ENCODE measurements around the gene PPT2. TPM values are rescaled to one million over a fixed set of nuclear protein-coding genes. Genes with fewer than 3 reads are reported as not detected.
"Not testable (repeated sequence)": the region's sequence is repeated elsewhere in the genome, so short reads cannot be mapped to it uniquely, and the experiment has no call there.

PPT2 gene
- polyA plus RNA-seq, 12 donors: 23.9 to 57.7 (median 32.6) TPM; not detected in 1

GRCh38 chr6:32203426-32204267 lies 49.7 kb downstream of the PPT2 start:
- no peak for DNase-seq

- no peak for DNase-seq
Measured at GRCh38 chr6:32204268-32204715, 50.4 kb downstream of the PPT2 start.

GRCh38 chr6:32208996-32209395 lies 55.1 kb downstream of the PPT2 start:
- DNase-seq: no peak

- DNase-seq: no peak
Measured at GRCh38 chr6:32210191-32210601, 56.3 kb downstream of the PPT2 start.

GRCh38 chr6:32211432-32211831 lies 57.5 kb downstream of the PPT2 start:
- not testable (repeated sequence) for DNase-seq

GRCh38 chr6:32212076-32212760 lies 58.3 kb downstream of the PPT2 start:
- no peak for DNase-seq

Other genes starting within 250 kb of the PPT2 start
- gene C2, start 226.4 kb upstream of the PPT2 start, polyA plus RNA-seq (ENCODE audit: insufficient read length in 12 of 12): 10 to 100 TPM in 1 of 12 donors, 1 to 10 TPM in 10, not detected in 1; 4.3 to 21.2 (median 6.9) TPM
- 1 to 10 TPM in 9 of 12 donors, under 1 TPM in 1, not detected in 2; 0.97 to 5.8 (median 1.6) TPM for gene CFB, start 208.0 kb upstream of the PPT2 start, polyA plus RNA-seq (ENCODE audit: insufficient read length in 12 of 12)
- gene NELFE, start 195.2 kb upstream of the PPT2 start, polyA plus RNA-seq (ENCODE audit: insufficient read length in 12 of 12): 10 to 100 TPM in 11 of 12 donors, not detected in 1; 54.1 to 83.6 (median 59.8) TPM
- 10 to 100 TPM in 11 of 12 donors, not detected in 1; 15.5 to 39.5 (median 28.6) TPM for gene SKIC2, start 195.0 kb upstream of the PPT2 start, polyA plus RNA-seq (ENCODE audit: insufficient read length in 12 of 12)
- gene DXO, start 182.0 kb upstream of the PPT2 start, polyA plus RNA-seq (ENCODE audit: insufficient read length in 12 of 12): 10 to 100 TPM in 11 of 12 donors, not detected in 1; 10.8 to 28.9 (median 16.1) TPM
- gene C4A, start 172.1 kb upstream of the PPT2 start, polyA plus RNA-seq (ENCODE audit: insufficient read length in 12 of 12): 10 to 100 TPM in 5 of 12 donors, 1 to 10 TPM in 5, not detected in 2; 4.4 to 20.3 (median 10.1) TPM
- 10 to 100 TPM in 8 of 12 donors, 1 to 10 TPM in 3, not detected in 1; 7.2 to 23.8 (median 12.3) TPM for gene C4B, start 139.3 kb upstream of the PPT2 start, polyA plus RNA-seq (ENCODE audit: insufficient read length in 12 of 12)
- gene CYP21A2, start 115.7 kb upstream of the PPT2 start, polyA plus RNA-seq (ENCODE audit: insufficient read length in 12 of 12): 1 to 10 TPM in 3 of 12 donors, under 1 TPM in 7, not detected in 2; 0.21 to 1.1 (median 0.50) TPM
- 100 to 1,000 TPM in 8 of 12 donors, 10 to 100 TPM in 3, not detected in 1; 76.2 to 208 (median 119) TPM for gene TNXB, start 44.8 kb upstream of the PPT2 start, polyA plus RNA-seq (ENCODE audit: insufficient read length in 12 of 12)
- gene ATF6B, start 25.9 kb upstream of the PPT2 start, polyA plus RNA-seq (ENCODE audit: insufficient read length in 12 of 12): 10 to 100 TPM in 11 of 12 donors, not detected in 1; 37.2 to 87.1 (median 43.5) TPM
- gene FKBPL, start 23.9 kb upstream of the PPT2 start, polyA plus RNA-seq (ENCODE audit: insufficient read length in 12 of 12): 1 to 10 TPM in 10 of 12 donors, not detected in 2; 2.8 to 5.6 (median 4.1) TPM
- gene PRRT1, start 2.2 kb upstream of the PPT2 start, polyA plus RNA-seq (ENCODE audit: insufficient read length in 12 of 12): 1 to 10 TPM in 9 of 12 donors, under 1 TPM in 1, not detected in 2; 0.86 to 5.9 (median 1.3) TPM
- gene EGFL8, start 10.5 kb downstream of the PPT2 start, polyA plus RNA-seq (ENCODE audit: insufficient read length in 12 of 12): 10 to 100 TPM in 11 of 12 donors, not detected in 1; 21.2 to 54.7 (median 27.8) TPM
- 10 to 100 TPM in 11 of 12 donors, not detected in 1; 49.5 to 72.1 (median 60.7) TPM for gene AGPAT1, start 21.9 kb downstream of the PPT2 start, polyA plus RNA-seq (ENCODE audit: insufficient read length in 12 of 12)
- 10 to 100 TPM in 11 of 12 donors, not detected in 1; 39.5 to 93.2 (median 46.9) TPM for gene RNF5, start 24.3 kb downstream of the PPT2 start, polyA plus RNA-seq (ENCODE audit: insufficient read length in 12 of 12)
- 10 to 100 TPM in 3 of 12 donors, 1 to 10 TPM in 8, not detected in 1; 6.1 to 19.7 (median 7.5) TPM for gene AGER, start 30.1 kb downstream of the PPT2 start, polyA plus RNA-seq (ENCODE audit: insufficient read length in 12 of 12)
- 100 to 1,000 TPM in 9 of 12 donors, 10 to 100 TPM in 3; 93.3 to 186 (median 113) TPM for gene PBX2, start 36.1 kb downstream of the PPT2 start, polyA plus RNA-seq (ENCODE audit: insufficient read length in 12 of 12)
- gene GPSM3, start 38.5 kb downstream of the PPT2 start, polyA plus RNA-seq (ENCODE audit: insufficient read length in 12 of 12): 10 to 100 TPM in 2 of 12 donors, 1 to 10 TPM in 9, not detected in 1; 4.5 to 18.0 (median 6.5) TPM
- gene NOTCH4, start 69.9 kb downstream of the PPT2 start, polyA plus RNA-seq (ENCODE audit: insufficient read length in 12 of 12): 10 to 100 TPM in 11 of 12 donors, not detected in 1; 14.7 to 35.8 (median 20.4) TPM
- under 1 TPM in 3 of 12 donors, not detected in 9; 0.08 to 0.36 (median 0.11) TPM for gene TSBP1, start 217.8 kb downstream of the PPT2 start, polyA plus RNA-seq (ENCODE audit: insufficient read length in 12 of 12)

Measured in muscle of arm (tissue), 12 donors.